Adrenal gland (tissue), 5 donors: Measurements from ENCODE around the gene LRRN2.

ENCODE experiments used
- POLR2A ChIP-seq, 2 donors: fragments of 450-650 bp; IDR thresholded peaks; one replicate each; pipeline ENCODE4 v1.6.1; 2017; ENCODE audit warnings: antibody characterized with exemption in 2 of 2, mild to moderate bottlenecking in 2 of 2, moderate library complexity in 1 of 2
- TF ChIP-seq, protein P1 (sequence below), 6 experiments: fragments of 450-650 bp in 4 of 6; fragments of 200-600 bp in 2 of 6; sonication (generic) in 1 of 6; IDR thresholded peaks; 1 replicate in 5 of 6; 2 replicates in 1 of 6; pipeline versions ENCODE4 v1.5.1 to v1.8.0; 2016 to 2021; ENCODE audit warnings: antibody characterized with exemption in 6 of 6, mild to moderate bottlenecking in 2 of 6, moderate library complexity in 1 of 6
- donor health status: DM: no; HTN: no; CAD: no.

DNA sequence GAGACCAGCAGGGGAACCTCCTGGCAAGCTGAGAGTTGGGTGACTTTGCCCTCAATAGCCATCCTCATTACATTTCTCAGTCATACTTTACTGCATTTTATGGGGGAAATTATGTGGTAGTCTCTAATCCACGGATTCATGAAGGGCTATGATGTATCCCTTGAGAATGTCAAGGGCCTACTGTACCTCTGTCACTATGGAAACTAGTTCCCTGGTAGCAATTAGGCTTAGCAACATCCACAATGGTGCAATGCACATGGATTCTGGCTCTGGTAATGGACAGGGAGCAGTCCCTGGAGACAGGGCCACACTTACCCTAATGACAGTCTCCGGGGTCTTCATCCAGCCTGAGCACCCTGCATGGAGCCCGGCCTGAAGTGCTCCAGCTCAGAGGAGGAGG is 26.5 kb downstream of the LRRN2 start:
- TF ChIP-seq, protein P1, sequence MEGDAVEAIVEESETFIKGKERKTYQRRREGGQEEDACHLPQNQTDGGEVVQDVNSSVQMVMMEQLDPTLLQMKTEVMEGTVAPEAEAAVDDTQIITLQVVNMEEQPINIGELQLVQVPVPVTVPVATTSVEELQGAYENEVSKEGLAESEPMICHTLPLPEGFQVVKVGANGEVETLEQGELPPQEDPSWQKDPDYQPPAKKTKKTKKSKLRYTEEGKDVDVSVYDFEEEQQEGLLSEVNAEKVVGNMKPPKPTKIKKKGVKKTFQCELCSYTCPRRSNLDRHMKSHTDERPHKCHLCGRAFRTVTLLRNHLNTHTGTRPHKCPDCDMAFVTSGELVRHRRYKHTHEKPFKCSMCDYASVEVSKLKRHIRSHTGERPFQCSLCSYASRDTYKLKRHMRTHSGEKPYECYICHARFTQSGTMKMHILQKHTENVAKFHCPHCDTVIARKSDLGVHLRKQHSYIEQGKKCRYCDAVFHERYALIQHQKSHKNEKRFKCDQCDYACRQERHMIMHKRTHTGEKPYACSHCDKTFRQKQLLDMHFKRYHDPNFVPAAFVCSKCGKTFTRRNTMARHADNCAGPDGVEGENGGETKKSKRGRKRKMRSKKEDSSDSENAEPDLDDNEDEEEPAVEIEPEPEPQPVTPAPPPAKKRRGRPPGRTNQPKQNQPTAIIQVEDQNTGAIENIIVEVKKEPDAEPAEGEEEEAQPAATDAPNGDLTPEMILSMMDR (IDR thresholded peaks at IDR 0.05): no peak
- TF ChIP-seq POLR2A (IDR thresholded peaks at IDR 0.05): no peak
